Body of pancreas (tissue), 4 donors: Measurements from ENCODE around the gene ITGBL1. TPM values are rescaled to one million over a fixed set of nuclear protein-coding genes. Genes with fewer than 3 reads are reported as not detected.

Experiments
- ATAC-seq: fragments of 150-250 bp; one replicate; pipeline ENCODE4 v1.9.1; 2016
- DNase-seq, 4 donors: peaks; one replicate each; pipeline ENCODE4 v3.0.0-alpha.2; 2019
- H3K27ac ChIP-seq, 4 donors: fragments of 200-600 bp; sonication (generic); 1 replicate in 3 of 4; 2 replicates in 1 of 4; pipeline versions ENCODE4 v1.5.1 to v1.6.1; 2016 to 2019; ENCODE audit warnings: mild to moderate bottlenecking in 1 of 4, mixed read lengths in 1 of 4, moderate library complexity in 1 of 4
- H3K27me3 ChIP-seq, 2 donors: fragments of 200-600 bp; sonication (generic); one replicate each; pipeline ENCODE4 v1.6.0; 2016; ENCODE audit warnings: mild to moderate bottlenecking in 1 of 2
- H3K36me3 ChIP-seq, 2 donors: fragments of 200-600 bp; sonication (generic); replicated peaks in 1 of 2; 2 replicates each; pipeline ENCODE4 v1.5.1; 2016; ENCODE audit warnings: low read depth in 2 of 2; ENCODE audit not compliant: insufficient read depth in 1 of 2
- H3K4me1 ChIP-seq: fragments of 200-600 bp; sonication (generic); one replicate; pipeline ENCODE4 v1.6.0; 2016
- H3K4me3 ChIP-seq, 2 donors: fragments of 200-600 bp; sonication (generic); 1 replicate in 1 of 2; 2 replicates in 1 of 2; pipeline ENCODE4 v1.5.1; 2016 to 2019
- H3K9me3 ChIP-seq, 3 donors: fragments of 200-600 bp; sonication (generic); 1 replicate in 2 of 3; 2 replicates in 1 of 3; pipeline ENCODE4 v1.5.1; 2016
- POLR2A ChIP-seq, 3 donors: fragments of 450-650 bp; IDR thresholded peaks; one replicate each; pipeline ENCODE4 v1.6.1; 2016; ENCODE audit warnings: antibody characterized with exemption in 3 of 3, mild to moderate bottlenecking in 2 of 3
- WGBS, 2 donors: methylation state at CpG; one replicate each; pipeline ENCODE4 v1.1.5; 2017; 5-methylcytosine and 5-hydroxymethylcytosine counted together
- intact Hi-C: fragments of 100-400 bp; cut with DNase I; formaldehyde crosslinking; loops from one replicate; pipeline ENCODE4 v1.15.1; 2023
- total RNA-seq, 2 donors: library from RNA; depleted of rRNA; stranded (reverse); fragments of >200 nt; gene quantifications; one replicate each; pipeline ENCODE4 v1.1.0, GENCODE V29; 2016
- TF ChIP-seq, protein P1 (sequence below), 7 experiments: fragments of 450-650 bp in 4 of 7; fragments of 200-600 bp in 3 of 7; sonication (generic) in 3 of 7; IDR thresholded peaks; one replicate each; pipeline ENCODE4 v1.5.1; 2016 to 2019; ENCODE audit warnings: antibody characterized with exemption in 7 of 7

The ITGBL1 gene
- total RNA-seq, 2 donors from 2014 or later: 1.3 to 10.4 TPM

DNA sequence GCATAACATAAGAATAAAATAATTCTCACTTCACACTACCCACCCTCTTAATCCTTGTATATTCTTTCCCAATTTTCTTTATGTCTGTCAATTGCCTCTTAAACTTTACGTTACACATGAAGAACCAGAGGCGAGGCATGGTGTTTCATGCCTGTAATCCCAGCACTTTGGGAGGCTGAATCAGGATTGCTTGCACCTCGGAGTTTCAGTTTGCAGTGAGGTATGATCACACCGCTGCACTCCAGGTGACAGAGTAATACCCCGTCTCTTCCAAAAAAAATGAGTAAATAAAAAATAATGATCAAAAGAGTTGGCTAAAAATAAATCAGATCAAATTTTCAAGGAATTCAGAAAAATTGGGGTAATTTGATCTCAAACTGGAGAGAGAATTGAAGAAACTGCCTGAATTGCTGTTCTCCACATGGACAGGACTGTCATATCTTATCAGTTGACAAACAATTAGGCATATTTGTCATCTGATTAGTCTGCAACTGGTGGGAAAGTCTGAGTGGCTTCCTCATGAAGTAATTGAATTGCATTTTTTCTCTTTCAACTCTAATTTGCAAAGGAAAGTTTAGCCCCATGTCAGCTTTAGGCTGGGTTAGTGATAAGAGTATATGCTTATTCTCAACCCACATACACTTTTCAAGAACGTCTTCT lies 302.9 kb downstream of the ITGBL1 start:
- intact Hi-C loops: no loop called here
- Histone ChIP-seq H3K27me3 (no peaks in the 10 kb centered on the region), H3K36me3 (no peaks in the 10 kb centered on the region), H3K4me3 (no peak overlapping the region), H3K9me3 (no peaks in the 10 kb centered on the region), H3K4me1 (peaks cover 11% of the 10 kb centered on the region), H3K27ac (no peak overlapping the region)
- TF ChIP-seq POLR2A (IDR thresholded peaks at IDR 0.05): no peak
- TF ChIP-seq, protein P1, sequence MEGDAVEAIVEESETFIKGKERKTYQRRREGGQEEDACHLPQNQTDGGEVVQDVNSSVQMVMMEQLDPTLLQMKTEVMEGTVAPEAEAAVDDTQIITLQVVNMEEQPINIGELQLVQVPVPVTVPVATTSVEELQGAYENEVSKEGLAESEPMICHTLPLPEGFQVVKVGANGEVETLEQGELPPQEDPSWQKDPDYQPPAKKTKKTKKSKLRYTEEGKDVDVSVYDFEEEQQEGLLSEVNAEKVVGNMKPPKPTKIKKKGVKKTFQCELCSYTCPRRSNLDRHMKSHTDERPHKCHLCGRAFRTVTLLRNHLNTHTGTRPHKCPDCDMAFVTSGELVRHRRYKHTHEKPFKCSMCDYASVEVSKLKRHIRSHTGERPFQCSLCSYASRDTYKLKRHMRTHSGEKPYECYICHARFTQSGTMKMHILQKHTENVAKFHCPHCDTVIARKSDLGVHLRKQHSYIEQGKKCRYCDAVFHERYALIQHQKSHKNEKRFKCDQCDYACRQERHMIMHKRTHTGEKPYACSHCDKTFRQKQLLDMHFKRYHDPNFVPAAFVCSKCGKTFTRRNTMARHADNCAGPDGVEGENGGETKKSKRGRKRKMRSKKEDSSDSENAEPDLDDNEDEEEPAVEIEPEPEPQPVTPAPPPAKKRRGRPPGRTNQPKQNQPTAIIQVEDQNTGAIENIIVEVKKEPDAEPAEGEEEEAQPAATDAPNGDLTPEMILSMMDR (IDR thresholded peaks at IDR 0.05): no peak
- ATAC-seq (no peak), DNase-seq (no peak)
- 24 to 34% methylated on average over 6 of the region's 6 CpGs for WGBS, 2 donors

DNA sequence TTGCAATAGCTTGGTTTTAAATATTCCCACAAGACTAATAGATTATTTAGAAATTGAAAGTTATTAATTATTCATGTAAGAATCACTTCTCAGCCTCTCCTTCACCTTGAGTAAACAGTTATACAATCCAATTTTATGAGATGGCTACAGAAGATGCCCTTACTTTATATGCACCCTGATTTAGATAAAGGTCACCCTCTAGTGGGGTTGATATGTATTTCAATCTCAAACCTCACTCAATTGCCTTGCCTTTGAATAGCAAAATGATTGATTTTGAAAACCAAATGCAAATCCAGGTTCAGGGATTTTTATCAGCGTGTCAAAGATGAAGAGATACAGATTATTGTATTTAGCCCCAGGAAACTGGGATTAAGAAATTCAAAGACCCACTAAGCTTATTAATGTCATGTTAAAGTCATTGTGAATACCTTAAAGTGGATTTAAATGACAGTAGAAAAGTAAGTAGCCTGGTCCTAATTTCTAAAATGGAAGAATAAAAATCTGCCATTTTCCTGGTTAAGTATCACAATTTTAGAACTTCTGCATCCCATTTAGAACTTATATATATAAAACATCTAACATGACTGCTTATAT lies 305.1 kb downstream of the ITGBL1 start:
- 0 to 5% methylated on average over 1 of the region's 1 CpG for WGBS, 2 donors
- intact Hi-C loops: no loop called here
- H3K4me1 ChIP-seq: peaks cover 11% of the 10 kb centered on the region
- DNase-seq (no peak), ATAC-seq (no peak)
- H3K36me3 ChIP-seq: no peaks in the 10 kb centered on the region
- H3K9me3 ChIP-seq: no peaks in the 10 kb centered on the region
- no peak overlapping the region for H3K27ac ChIP-seq
- TF ChIP-seq POLR2A (IDR thresholded peaks at IDR 0.05): no peak
- TF ChIP-seq, protein P1 (IDR thresholded peaks at IDR 0.05): peak in 4 of 7 experiments; percentile 40 to 51 (median 43)
- no peak overlapping the region for H3K4me3 ChIP-seq
- H3K27me3 ChIP-seq: no peaks in the 10 kb centered on the region

DNA sequence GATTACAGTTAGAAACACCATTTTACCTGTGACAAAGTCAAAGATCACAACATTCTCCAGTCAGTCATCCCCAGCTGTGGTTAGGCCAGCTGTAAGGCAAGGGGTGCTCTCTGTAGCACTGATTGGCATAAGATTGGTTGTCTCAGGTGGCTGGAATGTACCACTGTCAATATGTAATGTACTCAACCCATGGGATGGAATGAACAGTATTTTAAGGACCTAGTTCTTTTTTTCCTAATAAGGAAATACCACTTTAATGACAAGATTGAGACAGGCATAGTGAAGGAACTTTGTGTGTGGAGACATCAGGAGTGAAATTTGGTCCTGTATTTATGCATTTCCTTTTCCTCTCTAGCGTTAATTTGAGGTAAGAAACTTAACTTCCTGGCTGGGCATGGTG lies 310.7 kb downstream of the ITGBL1 start:
- H3K36me3 ChIP-seq: no peaks in the 10 kb centered on the region
- no peaks in the 10 kb centered on the region for H3K9me3 ChIP-seq
- no peak for DNase-seq
- TF ChIP-seq, protein P1 (IDR thresholded peaks at IDR 0.05): no peak
- TF ChIP-seq POLR2A (IDR thresholded peaks at IDR 0.05): no peak
- intact Hi-C loops: no loop called here
- H3K27me3 ChIP-seq: no peaks in the 10 kb centered on the region
- no peak overlapping the region for H3K4me3 ChIP-seq
- ATAC-seq: no peak
- H3K27ac ChIP-seq: no peak overlapping the region
- 45 to 53% methylated on average over 1 of the region's 1 CpG for WGBS, 2 donors
- no peaks in the 10 kb centered on the region for H3K4me1 ChIP-seq

Other genes starting within 250 kb of the ITGBL1 start
- gene NALCN, start 36.2 kb upstream of the ITGBL1 start, total RNA-seq: 1 to 10 TPM; 1.6 to 4.6 TPM